Measurements from ENCODE around the gene ZG16B. TPM values are rescaled to one million over a fixed set of nuclear protein-coding genes. Genes with fewer than 3 reads are reported as not detected.

Gene ZG16B
- total RNA-seq, 1 donor from 2014 or later = 0.27 TPM

DNA sequence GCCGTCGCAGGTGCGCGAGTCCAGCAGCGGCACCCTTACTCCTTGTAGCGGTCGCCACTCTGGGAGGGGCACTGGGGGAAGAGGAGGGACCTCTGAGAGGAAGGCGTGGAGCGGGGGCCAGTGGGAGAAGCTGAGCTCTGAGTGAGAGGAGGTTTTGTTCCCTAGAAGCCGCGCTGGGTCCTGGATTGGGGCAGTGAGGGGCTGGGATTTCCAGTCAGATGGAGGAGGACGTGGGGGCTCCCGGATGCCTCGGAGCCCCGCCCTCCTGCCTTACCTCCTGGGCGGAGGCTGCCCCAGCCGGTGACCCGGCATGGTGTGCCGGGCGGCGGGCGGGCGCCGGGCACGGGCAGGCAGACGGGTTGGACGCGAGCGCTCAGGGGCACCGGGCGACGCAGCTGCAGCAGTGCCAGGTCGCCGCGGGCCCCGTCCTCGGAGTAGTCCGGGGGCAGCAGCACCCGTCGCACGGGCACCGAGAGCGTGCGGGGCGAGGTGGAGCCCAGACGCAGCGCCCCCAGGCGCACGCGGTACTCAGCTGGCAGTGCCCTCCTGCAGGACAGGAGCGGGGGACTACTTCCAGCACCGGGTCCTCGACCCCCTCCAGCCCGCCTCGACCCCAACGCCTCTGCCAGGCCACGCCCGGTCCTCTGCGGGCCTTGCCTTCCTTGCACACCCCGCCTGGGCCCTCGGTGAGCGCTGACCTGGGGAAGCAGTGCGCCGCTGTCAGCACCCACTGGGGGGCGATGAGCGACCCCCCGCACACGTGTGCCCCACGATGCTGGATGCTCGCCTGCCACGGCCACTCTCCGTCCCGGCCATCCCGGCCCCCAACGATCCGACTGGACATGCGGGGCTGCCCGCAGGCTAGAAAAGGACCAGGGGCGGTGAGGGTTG is 44.8 kb upstream of the ZG16B start:
- Histone ChIP-seq H3K4me1 (peaks cover 10% of the 10 kb centered on the region), H3K9me3 (replicated peaks) (no peaks in the 10 kb centered on the region), H3K27ac (replicated peaks) (no peak overlapping the region), H3K4me3 (peak overlapping the region; percentile 57), H3K36me3 (no peaks in the 10 kb centered on the region), H3K27me3 (ENCODE audit: low read depth) (peaks cover 72% of the 10 kb centered on the region)
- intact Hi-C loops (cut with micrococcal nuclease) = no loop called here
- DNase-seq = no peak
- TF ChIP-seq, protein P1, sequence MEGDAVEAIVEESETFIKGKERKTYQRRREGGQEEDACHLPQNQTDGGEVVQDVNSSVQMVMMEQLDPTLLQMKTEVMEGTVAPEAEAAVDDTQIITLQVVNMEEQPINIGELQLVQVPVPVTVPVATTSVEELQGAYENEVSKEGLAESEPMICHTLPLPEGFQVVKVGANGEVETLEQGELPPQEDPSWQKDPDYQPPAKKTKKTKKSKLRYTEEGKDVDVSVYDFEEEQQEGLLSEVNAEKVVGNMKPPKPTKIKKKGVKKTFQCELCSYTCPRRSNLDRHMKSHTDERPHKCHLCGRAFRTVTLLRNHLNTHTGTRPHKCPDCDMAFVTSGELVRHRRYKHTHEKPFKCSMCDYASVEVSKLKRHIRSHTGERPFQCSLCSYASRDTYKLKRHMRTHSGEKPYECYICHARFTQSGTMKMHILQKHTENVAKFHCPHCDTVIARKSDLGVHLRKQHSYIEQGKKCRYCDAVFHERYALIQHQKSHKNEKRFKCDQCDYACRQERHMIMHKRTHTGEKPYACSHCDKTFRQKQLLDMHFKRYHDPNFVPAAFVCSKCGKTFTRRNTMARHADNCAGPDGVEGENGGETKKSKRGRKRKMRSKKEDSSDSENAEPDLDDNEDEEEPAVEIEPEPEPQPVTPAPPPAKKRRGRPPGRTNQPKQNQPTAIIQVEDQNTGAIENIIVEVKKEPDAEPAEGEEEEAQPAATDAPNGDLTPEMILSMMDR (IDR thresholded peaks at IDR 0.05; ENCODE audit: borderline replicate concordance) = no peak

DNA sequence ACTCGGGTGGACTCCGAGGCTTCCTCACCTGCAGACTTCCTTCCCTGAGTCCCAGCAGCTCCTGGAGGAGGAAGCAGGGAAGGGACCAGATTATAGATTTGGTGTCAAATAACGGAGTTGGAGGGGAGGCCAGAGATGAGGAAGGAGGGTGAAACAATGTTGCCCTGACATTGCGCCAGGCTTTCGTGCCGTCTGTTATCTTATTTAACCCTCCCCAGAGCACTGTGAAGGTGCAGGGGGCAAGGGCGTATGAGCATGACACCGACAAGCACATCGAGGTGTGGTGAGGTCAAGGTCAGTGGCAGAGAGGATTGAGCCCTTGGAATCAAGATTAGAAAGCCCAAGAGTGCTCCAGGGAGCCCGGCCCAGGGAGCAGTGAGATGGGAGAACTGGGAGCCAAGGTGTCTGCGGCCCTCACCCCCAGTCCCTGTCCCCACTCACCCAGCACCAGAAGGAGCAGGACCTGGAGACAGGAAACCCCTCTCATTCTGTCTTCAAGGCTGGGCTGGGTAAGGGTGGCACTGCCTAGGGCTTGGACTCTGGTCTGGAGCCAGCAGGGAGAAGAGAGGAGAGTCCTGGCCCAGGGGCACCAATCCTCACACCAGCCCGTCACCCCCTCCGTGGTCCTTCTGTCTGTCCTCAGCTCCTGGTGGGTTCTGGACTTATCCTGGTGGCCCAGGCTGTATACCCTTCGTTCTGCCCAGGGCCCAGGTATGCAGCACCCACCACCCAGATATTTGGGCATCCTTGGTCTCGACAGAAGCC is 43.9 kb upstream of the ZG16B start:
- Histone ChIP-seq H3K4me1 (peaks cover 10% of the 10 kb centered on the region), H3K4me3 (no peak overlapping the region)
- DNase-seq = no peak

DNA sequence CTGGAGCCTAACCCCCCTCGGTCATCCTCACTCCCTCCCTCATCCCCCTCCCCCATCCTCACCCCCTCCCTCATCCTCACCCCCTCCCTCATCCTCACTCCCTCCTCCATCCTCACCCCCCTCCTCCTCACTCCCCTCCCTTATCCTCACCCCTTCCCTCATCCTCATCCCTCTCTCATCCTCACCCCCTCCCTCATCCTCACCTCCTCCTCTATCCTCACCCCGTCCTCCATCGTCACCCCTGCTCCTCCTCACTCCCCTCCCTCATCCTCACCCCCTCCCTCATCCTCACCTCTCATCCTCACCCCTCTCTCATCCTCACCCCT is 43.3 kb upstream of the ZG16B start:
- H3K4me1 ChIP-seq = peaks cover 10% of the 10 kb centered on the region
- TF ChIP-seq, protein P1 (IDR thresholded peaks at IDR 0.05; ENCODE audit: borderline replicate concordance) = no peak
- no peaks in the 10 kb centered on the region for H3K36me3 ChIP-seq
- no peak overlapping the region for H3K27ac ChIP-seq (replicated peaks)
- H3K4me3 ChIP-seq = no peak overlapping the region
- peaks cover 86% of the 10 kb centered on the region for H3K27me3 ChIP-seq (ENCODE audit: low read depth)
- no peak for DNase-seq
- intact Hi-C loops (cut with micrococcal nuclease) = no loop called here
- no peaks in the 10 kb centered on the region for H3K9me3 ChIP-seq (replicated peaks)

More for the DNA sequence above, 43.9 kb upstream of the ZG16B start:
- Histone ChIP-seq H3K27me3 (ENCODE audit: low read depth) (peaks cover 80% of the 10 kb centered on the region), H3K9me3 (replicated peaks) (no peaks in the 10 kb centered on the region), H3K27ac (replicated peaks) (no peak overlapping the region), H3K36me3 (no peaks in the 10 kb centered on the region)
- TF ChIP-seq, protein P1 (IDR thresholded peaks at IDR 0.05; ENCODE audit: borderline replicate concordance) = no peak
- intact Hi-C loops (cut with micrococcal nuclease) = no loop called here

DNA sequence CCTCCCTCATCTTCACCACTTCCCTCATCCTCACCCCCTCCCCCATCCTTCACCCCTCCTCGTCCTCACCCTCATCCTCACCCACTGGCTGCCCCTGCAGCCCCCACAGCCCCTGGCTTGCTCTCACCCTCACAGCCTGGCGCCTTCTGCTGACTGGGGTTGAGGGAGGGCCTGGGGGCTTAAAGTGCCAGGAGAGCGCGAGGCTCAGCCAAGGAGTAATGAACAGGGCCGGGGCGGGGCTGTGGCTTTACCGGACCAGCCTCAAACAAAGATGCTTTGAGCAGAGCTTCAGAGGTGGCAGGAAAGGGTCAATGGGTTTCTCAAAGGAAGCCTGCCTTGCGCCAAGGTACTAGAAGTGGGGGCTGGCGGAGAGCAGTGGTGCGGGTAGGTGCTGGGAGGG is 42.7 kb upstream of the ZG16B start, which contains the start of gene PRSS33:
Gene PRSS33, minus strand, starts transcription at position 155 of the 400 bp plus-strand sequence. CDS start 1,013 bp downstream, outside the sequence.
- TF ChIP-seq, protein P1 (IDR thresholded peaks at IDR 0.05; ENCODE audit: borderline replicate concordance) = no peak
- peaks cover 92% of the 10 kb centered on the region for H3K27me3 ChIP-seq (ENCODE audit: low read depth)

DNA sequence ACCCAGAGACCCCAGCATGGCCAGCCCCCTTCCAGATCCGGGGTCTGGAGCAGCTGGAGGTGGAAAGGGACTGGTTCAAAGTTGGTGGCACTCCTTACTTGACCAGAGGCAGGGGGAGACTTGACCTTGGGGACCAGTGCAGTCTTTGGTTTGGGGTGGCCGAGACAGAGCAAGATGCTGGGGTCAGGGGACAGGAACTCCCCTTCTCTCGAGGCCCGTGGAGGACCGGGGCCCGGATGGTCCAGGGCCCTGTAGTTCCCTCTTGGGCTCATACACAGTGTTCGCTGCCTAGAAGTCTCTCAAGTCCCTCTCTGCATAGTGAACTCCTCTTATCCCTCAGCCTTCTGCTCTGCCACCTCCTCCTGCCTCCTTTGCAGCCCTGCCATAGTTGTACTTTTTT is 42.1 kb upstream of the ZG16B start:
- Histone ChIP-seq H3K4me1 (peaks cover 10% of the 10 kb centered on the region), H3K27ac (replicated peaks) (no peak overlapping the region), H3K36me3 (no peaks in the 10 kb centered on the region), H3K27me3 (ENCODE audit: low read depth) (peaks cover 94% of the 10 kb centered on the region), H3K9me3 (replicated peaks) (no peaks in the 10 kb centered on the region), H3K4me3 (no peak overlapping the region)
- DNase-seq = no peak
- TF ChIP-seq, protein P1 (IDR thresholded peaks at IDR 0.05; ENCODE audit: borderline replicate concordance) = no peak
- intact Hi-C loops (cut with micrococcal nuclease) = no loop called here

More for the DNA sequence above, 42.7 kb upstream of the ZG16B start, which contains the start of gene PRSS33:
- Histone ChIP-seq H3K36me3 (no peaks in the 10 kb centered on the region), H3K9me3 (replicated peaks) (no peaks in the 10 kb centered on the region), H3K27ac (replicated peaks) (no peak within 1 kb of the TSS), H3K4me3 (no peak within 1 kb of the TSS), H3K4me1 (peaks cover 10% of the 10 kb centered on the region)
- intact Hi-C loops (cut with micrococcal nuclease) = no loop called here
- DNase-seq = no peak
